Measurements from ENCODE around the gene HTR1E. TPM values are rescaled to one million over a fixed set of nuclear protein-coding genes. Genes with fewer than 3 reads are reported as not detected.
"Not testable (repeated sequence)": the region's sequence is repeated elsewhere in the genome, so short reads cannot be mapped to it uniquely, and the experiment has no call there.

HTR1E gene
- total and polyA plus RNA-seq, 2 experiments from 2014 or later, result not detected

- in situ Hi-C loops (cut with MboI), result no loop called here
- WGBS, 2 experiments (ENCODE audit: low coverage in 1 of 2, low lambda C conversion rate in 2 of 2, missing lambda C conversion rate in 2 of 2), result 7 to 11% methylated on average over 2 of the region's 2 CpGs
- no peak overlapping the region for H3K4me3 ChIP-seq
Observed at GRCh38 chr6:86978251-86978650, 40.9 kb downstream of the HTR1E start.

GRCh38 chr6:87001494-87001893 is 64.2 kb downstream of the HTR1E start:
- no peak overlapping the region for H3K4me3 ChIP-seq
- H2AFZ ChIP-seq, result no peak overlapping the region
- H3K9ac ChIP-seq, result no peak overlapping the region
- no peaks in the 10 kb centered on the region for H4K20me1 ChIP-seq (ENCODE audit: insufficient read depth)
- no peaks in the 10 kb centered on the region for H3F3A ChIP-seq (ENCODE audit: insufficient read depth)
- no peaks in the 10 kb centered on the region for H3K9me3 ChIP-seq (ENCODE audit: low read depth)
- no peaks in the 10 kb centered on the region for H3K9me2 ChIP-seq (ENCODE audit: insufficient read depth)
- TF ChIP-seq EZH2phosphoT487 (IDR thresholded peaks at IDR 0.05; ENCODE audit: insufficient read depth, low read depth) (no peak), EZH2 (IDR thresholded peaks at IDR 0.05; ENCODE audit: insufficient read depth, poor library complexity, severe bottlenecking) (no peak)
- no peaks in the 10 kb centered on the region for H3K36me3 ChIP-seq (ENCODE audit: low read depth)
- no peak for DNase-seq
- H3K79me2 ChIP-seq (ENCODE audit: insufficient read depth), result no peaks in the 10 kb centered on the region
- no peaks in the 10 kb centered on the region for H3K27me3 ChIP-seq (replicated peaks; ENCODE audit: insufficient read depth)
- no peak overlapping the region for H3K27ac ChIP-seq
- in situ Hi-C loops (cut with MboI), result no loop called here
- H3K4me2 ChIP-seq (ENCODE audit: unreplicated experiment), result no peak overlapping the region
- H3K4me1 ChIP-seq (ENCODE audit: insufficient read depth), result no peaks in the 10 kb centered on the region

More at GRCh38 chr6:86978251-86978650, 40.9 kb downstream of the HTR1E start:
- no peaks in the 10 kb centered on the region for H3K9me2 ChIP-seq (ENCODE audit: insufficient read depth)
- no peak for DNase-seq
- no peaks in the 10 kb centered on the region for H3K27me3 ChIP-seq (replicated peaks; ENCODE audit: insufficient read depth)
- no peak overlapping the region for H3K9ac ChIP-seq
- no peaks in the 10 kb centered on the region for H3K36me3 ChIP-seq (ENCODE audit: low read depth)
- no peak overlapping the region for H3K27ac ChIP-seq
- no peaks in the 10 kb centered on the region for H3K79me2 ChIP-seq (ENCODE audit: insufficient read depth)
- H3K9me3 ChIP-seq (ENCODE audit: low read depth), result no peaks in the 10 kb centered on the region
- TF ChIP-seq EZH2 (IDR thresholded peaks at IDR 0.05; ENCODE audit: insufficient read depth, poor library complexity, severe bottlenecking) (no peak), EZH2phosphoT487 (IDR thresholded peaks at IDR 0.05; ENCODE audit: insufficient read depth, low read depth) (no peak)
- no peak overlapping the region for H2AFZ ChIP-seq
- no peaks in the 10 kb centered on the region for H3K4me1 ChIP-seq (ENCODE audit: insufficient read depth)
- H4K20me1 ChIP-seq (ENCODE audit: insufficient read depth), result no peaks in the 10 kb centered on the region
- H3F3A ChIP-seq (ENCODE audit: insufficient read depth), result no peaks in the 10 kb centered on the region
- no peak overlapping the region for H3K4me2 ChIP-seq (ENCODE audit: unreplicated experiment)

GRCh38 chr6:87002391-87002790 is 65.1 kb downstream of the HTR1E start:
- in situ Hi-C loops (cut with MboI), result not testable (repeated sequence)

GRCh38 chr6:87006541-87006940 is 69.2 kb downstream of the HTR1E start:
- H2AFZ ChIP-seq; H3K4me1 ChIP-seq (ENCODE audit: insufficient read depth); DNase-seq; H3K27ac ChIP-seq; H3K79me2 ChIP-seq (ENCODE audit: insufficient read depth); H3K4me3 ChIP-seq; H3K4me2 ChIP-seq (ENCODE audit: unreplicated experiment); H3K9me2 ChIP-seq (ENCODE audit: insufficient read depth); H3K9me3 ChIP-seq (ENCODE audit: low read depth); H3F3A ChIP-seq (ENCODE audit: insufficient read depth); H3K36me3 ChIP-seq (ENCODE audit: low read depth); in situ Hi-C loops (cut with MboI); H3K9ac ChIP-seq; H3K27me3 ChIP-seq (replicated peaks; ENCODE audit: insufficient read depth); H4K20me1 ChIP-seq (ENCODE audit: insufficient read depth): not testable (repeated sequence)
- WGBS, 2 experiments (ENCODE audit: low coverage in 1 of 2, low lambda C conversion rate in 2 of 2, missing lambda C conversion rate in 2 of 2), result 5% methylated on average over 2 of the region's 2 CpGs

More at GRCh38 chr6:87002391-87002790, 65.1 kb downstream of the HTR1E start:
- not testable (repeated sequence) for DNase-seq; H2AFZ ChIP-seq; H3K9ac ChIP-seq; H3K79me2 ChIP-seq (ENCODE audit: insufficient read depth); H3K27ac ChIP-seq; H3K4me1 ChIP-seq (ENCODE audit: insufficient read depth); H3F3A ChIP-seq (ENCODE audit: insufficient read depth); H3K9me3 ChIP-seq (ENCODE audit: low read depth); H3K27me3 ChIP-seq (replicated peaks; ENCODE audit: insufficient read depth); H3K4me2 ChIP-seq (ENCODE audit: unreplicated experiment); H3K9me2 ChIP-seq (ENCODE audit: insufficient read depth); H3K4me3 ChIP-seq; H4K20me1 ChIP-seq (ENCODE audit: insufficient read depth); H3K36me3 ChIP-seq (ENCODE audit: low read depth)
- WGBS, 2 experiments (ENCODE audit: low coverage in 1 of 2, low lambda C conversion rate in 2 of 2, missing lambda C conversion rate in 2 of 2), result 41 to 45% methylated on average over 4 of the region's 4 CpGs

- in situ Hi-C loops (cut with MboI); H3F3A ChIP-seq (ENCODE audit: insufficient read depth); H4K20me1 ChIP-seq (ENCODE audit: insufficient read depth); DNase-seq; H3K27ac ChIP-seq; H3K27me3 ChIP-seq (replicated peaks; ENCODE audit: insufficient read depth); H3K9ac ChIP-seq; H3K9me2 ChIP-seq (ENCODE audit: insufficient read depth); H3K4me1 ChIP-seq (ENCODE audit: insufficient read depth); H3K79me2 ChIP-seq (ENCODE audit: insufficient read depth); H3K9me3 ChIP-seq (ENCODE audit: low read depth); H3K36me3 ChIP-seq (ENCODE audit: low read depth); H3K4me3 ChIP-seq; H3K4me2 ChIP-seq (ENCODE audit: unreplicated experiment); H2AFZ ChIP-seq: not testable (repeated sequence)
- 76% methylated on average over 16 of the region's 34 CpGs; no CpG with 5 or more reads in 1 of the 2 experiments for WGBS, 2 experiments (ENCODE audit: low coverage in 1 of 2, low lambda C conversion rate in 2 of 2, missing lambda C conversion rate in 2 of 2)
Observed at GRCh38 chr6:87009581-87009980, 72.3 kb downstream of the HTR1E start.
